ENCODE results near the gene HIPK2.

- TF ChIP-seq POLR2A (IDR thresholded peaks at IDR 0.05; ENCODE audit: low read depth, low read length) (no peak), TAF1 (IDR thresholded peaks at IDR 0.05; ENCODE audit: borderline replicate concordance, low read depth, low read length) (no peak), POLR2AphosphoS5 (IDR thresholded peaks at IDR 0.05; ENCODE audit: low read depth, low read length) (no peak)
Observed at GRCh38 chr7:139610595-139610994, 167.2 kb downstream of the HIPK2 start.
